NOMO-1 treated with dmso at 0.1 percent for 144 hours (cell line): Measurements from ENCODE around the gene PRICKLE2.
A peak's percentile ranks its signal among the peaks of the same experiment; 100 is the strongest.

Experiments
- DNase-seq: peaks from one replicate; lab custom pipeline; 2025; ENCODE audit not compliant: unreplicated experiment; lab: John Stamatoyannopoulos, UW

Gene PRICKLE2

DNA sequence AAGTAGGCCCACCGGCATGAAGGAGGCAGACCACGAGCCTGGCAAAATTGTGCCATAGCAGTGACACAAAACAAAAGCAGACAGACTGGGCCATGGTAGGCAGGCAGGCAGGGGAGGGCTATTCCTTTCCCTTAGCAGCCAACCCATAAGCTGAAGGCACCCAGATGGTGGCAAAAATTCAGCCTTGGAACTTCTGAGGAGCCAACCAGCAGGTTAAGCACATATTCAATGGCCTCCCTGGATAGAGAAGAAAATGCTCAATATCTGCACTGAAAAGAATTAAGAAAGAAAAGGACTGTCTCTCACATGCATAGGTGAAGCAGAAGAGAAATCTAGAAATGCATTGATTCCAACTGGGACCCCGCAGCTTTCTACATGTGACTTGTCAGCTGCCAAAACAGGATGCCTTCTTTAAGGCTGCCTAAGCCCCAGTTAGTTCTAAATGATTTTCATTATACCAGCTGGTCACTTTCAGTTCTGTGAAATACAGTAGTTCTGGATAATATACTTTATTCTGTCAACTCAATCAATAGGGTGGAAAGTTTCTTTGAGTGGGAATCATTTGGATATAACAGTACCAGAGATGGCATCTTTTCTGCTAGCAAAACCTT, 2.7 kb downstream of the PRICKLE2 start:
- no peak for DNase-seq

DNA sequence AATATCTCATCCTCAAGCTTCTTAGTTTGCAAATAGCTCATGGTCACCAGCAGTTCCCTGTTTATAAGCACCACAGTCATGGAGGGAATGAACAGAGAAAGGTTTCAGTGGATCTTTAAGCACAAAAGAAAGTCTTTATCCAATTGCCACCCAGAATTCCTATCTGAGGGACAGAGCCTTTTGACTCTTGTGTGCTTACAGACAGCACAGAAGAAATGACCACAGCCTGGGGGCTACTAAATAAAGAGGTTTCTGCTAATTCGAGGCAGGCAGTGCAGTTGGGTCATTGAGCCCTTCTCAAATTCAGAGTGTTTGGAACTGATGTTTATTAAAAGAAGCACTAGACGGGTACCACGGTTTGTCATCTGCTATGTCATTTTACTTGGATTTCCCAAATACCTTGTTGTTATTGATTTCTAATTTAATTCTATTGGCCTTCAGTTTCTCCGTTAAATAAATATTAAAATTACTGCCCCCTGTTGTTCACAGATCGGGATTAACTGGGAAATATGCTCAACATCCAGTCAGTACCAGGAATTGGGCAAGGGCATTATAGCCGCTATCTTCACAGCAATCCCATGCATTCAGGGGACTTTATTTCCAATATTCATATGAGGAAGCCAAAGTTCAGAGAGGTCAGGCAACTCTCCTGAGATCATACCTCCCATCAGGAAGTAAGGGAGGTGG, 3.6 kb downstream of the PRICKLE2 start:
- no peak for DNase-seq

DNA sequence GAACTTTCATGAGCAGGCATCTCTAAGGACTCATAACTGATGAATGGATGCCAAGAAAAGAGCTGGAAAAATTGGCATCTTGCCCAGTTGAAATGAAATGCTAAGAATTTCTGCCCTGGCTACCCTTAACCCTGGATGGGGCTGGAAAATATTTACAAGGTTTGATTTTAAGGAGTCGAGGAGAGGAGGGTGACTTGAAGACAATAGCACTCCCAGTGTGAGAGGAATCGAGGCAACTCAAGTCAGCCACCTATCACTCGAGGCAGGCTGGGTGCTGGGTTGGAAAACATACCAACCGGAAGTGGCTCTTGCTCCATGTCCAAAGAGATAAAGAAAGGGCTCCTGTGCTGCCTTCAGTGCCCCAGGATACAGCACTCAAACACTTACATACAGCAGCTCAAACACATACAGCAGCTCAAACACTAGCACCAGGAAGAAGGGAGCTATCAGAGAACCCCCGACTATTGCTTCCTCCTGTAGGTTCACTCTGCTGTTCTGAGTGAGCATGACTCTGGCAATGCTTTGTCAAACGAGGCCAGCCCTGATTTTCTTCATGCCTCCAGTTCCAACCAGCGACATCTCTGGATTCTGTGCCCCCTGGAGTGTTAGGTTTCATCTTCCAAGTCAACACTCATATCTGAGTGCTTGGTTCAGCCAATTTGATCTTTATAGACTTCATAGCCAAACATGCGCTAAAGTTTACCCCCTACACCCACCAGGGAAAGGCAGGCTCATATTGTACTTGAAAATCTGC, 4.9 kb downstream of the PRICKLE2 start:
- no peak for DNase-seq

DNA sequence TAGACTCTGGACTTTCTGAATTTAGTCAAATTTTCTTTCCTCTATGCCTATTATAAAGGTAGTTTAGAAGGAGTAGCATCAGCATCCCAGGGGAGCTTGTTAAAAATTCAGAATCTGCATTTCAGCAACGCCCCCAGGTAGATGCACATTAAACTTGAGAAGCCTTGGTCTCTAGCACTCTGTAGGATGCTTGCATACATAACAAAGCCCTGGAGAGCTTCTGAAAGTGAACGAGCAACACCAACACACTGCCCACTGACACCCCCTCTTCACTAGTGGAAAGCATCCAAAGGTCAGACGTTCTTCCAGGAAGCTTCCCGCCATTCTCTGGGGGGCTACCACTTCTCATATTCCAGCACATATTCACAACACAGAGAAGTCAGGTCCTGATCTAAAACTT, 6.5 kb downstream of the PRICKLE2 start:
- no peak for DNase-seq

DNA sequence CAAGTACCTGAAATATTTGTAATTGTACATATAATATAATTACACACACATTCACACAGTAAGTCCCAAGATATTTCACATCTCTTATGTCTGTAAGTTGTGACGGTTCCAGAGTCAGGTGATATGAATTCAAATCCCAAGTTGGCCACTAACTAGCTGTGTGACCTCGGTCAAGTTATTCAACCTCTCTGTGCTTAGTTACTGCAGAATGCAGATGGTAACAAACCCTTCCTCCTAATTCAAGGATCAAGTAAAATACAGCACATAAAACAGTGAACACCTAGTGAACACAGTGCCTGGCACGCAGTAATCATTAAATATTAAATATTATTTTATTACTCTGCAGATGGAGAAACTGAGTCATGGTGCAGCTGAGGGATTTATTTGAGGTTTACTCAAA, 6.9 kb downstream of the PRICKLE2 start:
- no peak for DNase-seq

DNA sequence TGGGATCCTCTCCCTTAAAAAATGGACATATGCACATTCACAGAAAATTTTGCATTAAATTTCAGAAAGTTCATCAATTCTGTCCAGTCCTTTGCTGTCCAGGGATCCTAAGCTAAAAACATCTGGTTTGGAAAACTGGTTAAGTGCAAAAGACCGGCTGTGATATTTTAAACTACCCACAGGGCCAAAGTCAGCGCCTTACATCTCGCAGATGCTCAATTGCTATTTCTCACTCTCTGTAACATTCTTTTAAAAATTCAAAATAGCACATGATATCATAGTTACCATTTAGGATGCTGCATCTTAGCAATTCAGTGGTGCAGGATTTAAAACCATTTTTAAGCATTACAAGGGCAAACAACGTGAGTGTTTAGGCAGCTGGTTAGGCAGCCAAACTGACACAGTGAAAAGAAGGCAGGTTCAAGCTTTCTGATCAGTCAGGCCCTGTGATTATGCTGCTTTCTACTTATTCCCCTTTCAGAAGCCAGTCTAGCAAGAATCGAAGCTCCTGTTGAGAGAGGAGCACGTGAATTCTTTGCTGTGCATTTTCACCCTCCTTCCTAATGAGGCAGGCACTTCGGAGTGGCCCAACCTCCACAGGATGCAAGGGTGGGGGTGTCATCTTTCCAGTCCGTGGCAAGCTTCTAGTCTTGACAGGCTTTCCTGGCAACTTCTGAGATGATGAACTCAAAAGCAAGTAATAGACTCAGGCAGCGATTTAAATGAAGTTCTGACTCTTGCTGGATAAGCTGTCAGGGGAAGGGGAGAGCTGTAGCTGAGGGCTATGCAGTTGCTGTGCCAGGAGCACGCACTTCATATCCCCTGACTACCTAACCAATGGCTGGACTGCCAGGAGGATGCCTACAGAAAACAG, 8.8 kb downstream of the PRICKLE2 start:
- no peak for DNase-seq

DNA sequence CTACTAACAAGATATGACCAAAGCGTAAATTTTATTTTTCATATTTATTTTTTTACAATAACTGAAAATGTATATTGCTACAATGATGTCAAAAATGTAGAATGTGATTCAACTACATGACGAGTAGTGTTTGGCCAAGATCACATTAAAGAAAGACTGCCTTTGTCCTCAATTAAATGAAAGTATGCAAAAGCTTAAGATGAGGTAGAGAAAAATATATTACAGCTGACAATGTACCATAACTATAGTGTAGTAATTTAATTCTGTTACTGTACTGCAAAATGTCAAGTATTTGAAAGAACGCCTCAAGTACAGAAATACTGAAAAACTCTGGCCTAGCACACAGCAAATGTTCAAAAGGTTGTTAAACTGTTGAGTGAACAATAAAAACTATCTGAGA, 9.7 kb downstream of the PRICKLE2 start:
- DNase-seq = no peak

DNA sequence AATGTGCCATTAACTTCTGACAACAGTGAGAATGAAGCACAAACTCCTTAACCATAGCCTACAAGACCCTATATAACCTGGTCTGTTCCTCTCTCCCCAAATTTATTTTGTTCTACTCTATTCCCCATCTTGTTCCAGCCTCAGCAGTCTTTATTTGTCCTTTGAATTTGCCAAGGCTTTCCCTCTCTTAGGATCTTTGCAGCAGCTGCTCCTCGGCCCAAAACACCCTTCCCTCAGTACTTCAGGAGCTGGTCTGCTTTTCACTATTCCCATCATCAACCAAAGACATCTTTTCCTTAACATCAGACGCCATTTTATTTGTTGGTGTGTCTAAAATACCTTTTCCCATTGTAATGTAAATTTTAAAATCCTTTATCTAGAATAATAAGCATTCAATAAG, 10.2 kb downstream of the PRICKLE2 start:
- no peak for DNase-seq

DNA sequence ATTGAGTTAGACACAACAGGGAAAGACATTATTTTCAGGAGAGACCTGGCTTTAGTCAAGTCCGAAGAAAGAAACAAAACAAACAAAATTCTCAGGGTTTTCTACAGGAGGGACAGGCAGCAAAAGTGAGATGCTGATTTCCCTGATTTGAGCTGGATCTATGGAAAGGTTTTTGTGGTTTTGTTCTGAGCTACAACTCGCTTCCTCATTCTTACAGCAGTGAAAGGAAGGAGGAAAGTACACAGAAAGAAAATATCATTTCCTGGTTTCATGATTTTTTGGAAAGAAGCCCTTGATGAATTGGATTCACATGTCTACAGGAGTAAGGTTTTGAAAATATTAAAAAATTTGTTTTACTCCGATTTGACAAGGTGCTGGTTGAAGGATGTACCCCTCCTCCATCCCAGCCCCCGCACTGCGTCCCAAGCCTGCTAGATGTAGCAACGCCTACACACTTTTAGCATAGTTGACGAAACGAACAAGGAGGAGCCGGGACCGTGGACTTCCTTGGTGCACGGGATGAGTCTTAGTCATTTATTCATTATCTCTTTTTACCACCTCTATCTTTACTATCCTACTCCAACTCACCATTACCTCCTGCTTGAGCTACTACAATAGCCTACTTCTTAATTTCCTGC, 10.8 kb downstream of the PRICKLE2 start:
- no peak for DNase-seq

DNA sequence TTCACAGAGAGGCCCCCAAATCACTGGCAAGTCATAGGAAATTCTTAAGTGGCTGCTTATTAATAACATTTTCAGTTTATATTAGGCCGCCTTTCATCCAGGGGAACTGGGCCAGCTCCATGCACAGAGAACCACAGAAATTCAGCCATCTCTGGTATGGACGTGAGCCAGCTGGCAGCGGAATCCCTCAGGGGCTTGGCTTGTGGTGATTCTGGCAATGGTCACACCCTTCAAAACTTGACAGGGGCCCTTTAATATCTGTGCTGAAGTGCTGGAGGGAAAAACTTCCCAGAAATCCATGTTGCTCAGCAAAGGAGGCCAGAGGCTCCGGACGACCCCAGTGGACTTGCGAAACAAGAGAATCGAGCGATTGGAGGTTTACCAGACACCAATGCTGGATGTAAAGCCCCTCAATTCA, 11.3 kb downstream of the PRICKLE2 start:
- DNase-seq = no peak

DNA sequence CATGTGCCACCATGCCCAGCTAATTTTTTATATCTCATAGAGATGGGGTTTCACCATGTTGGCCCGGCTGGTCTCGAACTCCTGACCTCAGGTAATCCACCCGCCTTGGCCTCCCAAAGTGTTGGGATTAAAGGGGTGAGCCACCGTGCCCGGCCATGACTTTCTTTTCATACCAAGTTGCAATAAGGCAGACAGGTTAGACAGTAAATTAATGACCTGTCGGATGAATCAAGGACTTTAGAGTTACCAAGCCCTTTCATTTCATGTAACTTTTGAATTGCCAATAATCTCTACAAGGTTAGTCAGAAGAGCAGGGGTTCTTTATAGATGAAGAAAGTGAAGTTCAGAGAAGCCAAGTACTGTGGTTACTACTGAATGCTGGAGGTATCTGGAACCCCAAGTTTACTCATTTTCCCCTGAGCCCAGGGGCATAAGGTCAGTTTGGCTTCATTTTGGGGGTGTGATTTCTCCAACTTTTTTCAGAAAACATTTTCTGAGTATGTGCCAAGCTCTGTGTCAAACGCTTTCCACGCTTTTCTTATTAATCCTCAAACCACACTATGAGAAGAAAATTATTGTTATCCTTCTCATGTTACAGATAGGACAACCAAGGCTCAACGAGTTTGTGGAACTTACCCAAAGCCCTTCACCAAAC, 11.9 kb downstream of the PRICKLE2 start:
- no peak for DNase-seq

DNA sequence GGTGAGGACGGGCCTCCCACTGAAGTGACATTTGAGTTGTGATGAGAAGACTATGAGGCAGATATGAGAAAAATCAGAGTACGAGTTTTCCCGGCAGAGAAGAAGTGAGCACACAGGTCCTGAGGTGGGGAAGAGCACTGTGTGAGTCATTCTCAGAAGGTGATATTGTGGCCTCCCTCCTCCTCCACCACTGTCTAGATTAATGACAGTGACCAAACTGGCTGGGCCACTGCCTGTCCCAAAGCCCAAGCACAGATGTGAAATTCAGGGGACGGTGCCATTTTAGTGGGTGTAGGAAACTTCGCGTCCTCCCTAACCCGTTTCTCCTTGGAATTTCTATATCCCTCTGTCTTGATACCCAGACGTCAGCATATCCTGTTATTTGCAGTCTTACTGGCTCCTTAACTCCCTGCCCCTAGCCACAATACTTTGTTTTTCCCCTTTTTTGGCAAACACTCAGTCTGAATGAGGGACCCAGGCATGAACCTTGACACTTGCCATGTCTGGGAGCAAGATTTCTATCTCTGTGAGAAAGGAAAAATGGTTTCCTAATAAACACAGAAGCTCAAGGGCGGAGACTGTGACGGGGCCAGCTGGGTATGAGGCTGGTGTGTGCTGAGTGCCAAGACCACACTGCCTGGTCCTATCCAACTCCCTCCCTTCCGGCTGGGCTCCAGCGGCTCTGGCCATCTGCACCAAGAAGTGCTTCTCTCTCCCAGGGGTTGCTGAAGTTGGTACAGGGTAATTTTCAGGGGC, 15.2 kb downstream of the PRICKLE2 start:
- peak; percentile 26 for DNase-seq

DNA sequence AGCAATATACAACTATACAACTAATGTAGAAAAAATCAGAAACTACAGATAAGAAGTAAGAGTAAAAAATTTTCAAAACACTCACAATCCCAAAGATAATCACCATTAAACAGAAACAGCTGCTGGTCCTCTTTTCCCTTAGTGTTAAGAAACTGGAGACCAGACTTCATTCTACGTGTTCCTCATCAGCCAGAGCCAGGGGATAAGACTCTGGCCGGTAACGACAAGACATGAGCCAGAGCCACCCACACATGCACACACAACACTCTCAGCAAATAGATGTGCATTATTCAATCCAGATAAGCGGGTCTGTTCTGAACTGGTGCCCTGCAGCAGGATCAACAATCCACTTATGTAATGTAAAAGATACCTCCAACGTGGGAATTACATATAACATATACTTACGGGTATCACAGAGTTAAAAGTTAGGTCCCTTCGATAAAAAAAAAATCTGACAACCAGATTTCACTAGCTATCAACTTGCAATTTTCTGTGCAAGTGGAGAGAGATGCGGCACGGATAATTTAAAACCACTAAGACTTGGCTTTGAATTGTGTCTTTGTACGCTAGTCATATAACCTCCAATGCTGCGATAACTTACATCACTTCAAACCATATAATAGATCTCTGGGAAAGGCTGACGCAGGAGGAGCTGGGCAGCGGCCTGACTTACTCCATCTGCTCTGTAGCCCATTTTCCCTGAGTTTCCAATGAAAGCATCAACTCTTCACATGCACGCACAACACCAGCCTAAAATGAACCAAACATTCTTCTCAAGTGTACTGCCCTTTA, 17.8 kb downstream of the PRICKLE2 start:
- no peak for DNase-seq

DNA sequence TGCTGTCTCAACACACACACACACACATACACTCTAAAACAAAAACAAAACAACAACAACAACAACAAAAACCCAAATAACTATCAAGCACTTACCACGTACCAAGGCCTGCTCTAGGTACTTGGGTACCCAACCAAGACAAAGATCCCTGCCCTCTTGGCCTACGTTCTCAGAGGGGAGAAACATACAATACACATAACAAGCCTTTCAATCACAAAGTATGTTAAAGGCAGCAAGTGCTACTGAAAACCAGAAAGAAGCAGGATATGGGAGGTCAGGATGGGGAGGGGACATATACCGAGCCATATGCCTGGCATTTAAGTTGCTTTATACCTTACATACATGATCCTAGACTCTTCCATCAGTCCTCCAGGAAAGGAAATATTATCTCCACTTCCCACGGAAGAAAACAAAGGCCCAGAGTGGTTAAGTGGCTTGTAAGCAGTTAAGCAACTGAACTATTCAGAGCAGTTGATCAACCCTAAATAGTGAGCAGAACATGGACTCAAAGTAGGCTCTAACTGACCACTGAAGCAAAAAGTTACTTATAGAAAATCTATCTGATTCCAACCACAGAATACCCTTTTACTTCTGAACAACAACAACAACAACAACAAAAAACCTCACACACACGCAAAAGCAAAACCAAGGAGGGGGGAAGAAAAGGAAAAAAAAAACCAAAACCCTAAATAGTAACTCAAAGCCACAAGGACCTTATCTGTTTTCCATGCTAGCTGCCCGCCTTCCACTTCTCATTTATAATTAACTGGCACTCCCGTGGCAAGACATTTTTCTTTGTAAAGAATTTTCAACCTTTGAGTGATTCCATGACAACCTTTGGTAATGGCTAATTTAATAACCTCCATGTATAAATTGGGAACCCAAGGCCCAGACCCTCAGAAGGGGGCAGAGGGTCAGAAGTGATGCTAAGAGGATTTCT, 21.0 kb downstream of the PRICKLE2 start:
- DNase-seq = no peak

DNA sequence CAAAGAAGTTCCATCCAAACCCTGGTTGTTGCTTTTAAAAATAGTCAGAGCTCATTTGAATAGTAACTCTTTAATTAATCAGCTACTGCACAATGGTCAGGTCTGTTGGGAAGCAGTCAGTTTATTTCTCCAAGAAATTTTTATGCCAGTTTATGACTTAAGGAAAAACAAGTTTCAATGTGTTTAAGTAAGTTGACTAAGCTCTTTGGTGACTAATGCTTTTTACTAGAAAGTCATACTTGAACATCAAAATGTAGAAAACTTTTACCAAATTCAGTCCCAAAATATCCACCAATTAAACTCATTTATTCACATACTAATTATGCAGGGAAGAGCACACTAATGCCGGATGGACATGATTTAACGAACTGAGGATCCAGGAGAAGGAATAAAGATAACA, 22.1 kb downstream of the PRICKLE2 start:
- DNase-seq = no peak

DNA sequence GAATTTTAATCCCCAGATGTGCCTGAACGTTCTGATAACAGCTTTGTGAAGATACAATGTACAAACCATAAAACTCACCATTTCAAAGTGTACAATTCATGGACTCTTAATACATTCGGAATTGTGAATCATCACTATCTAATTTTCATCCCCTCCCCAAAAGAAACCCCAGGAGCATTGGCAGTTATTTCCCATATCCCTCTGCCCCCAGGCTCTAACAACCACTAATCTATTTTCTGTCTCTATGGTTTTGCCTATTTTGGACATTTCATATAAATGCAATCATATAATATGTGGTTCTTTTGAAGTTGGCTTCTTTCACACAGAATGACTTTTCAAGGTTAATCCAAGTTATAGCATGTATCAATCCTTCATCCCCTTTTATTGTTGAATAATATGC, 25.3 kb downstream of the PRICKLE2 start:
- DNase-seq = no peak

DNA sequence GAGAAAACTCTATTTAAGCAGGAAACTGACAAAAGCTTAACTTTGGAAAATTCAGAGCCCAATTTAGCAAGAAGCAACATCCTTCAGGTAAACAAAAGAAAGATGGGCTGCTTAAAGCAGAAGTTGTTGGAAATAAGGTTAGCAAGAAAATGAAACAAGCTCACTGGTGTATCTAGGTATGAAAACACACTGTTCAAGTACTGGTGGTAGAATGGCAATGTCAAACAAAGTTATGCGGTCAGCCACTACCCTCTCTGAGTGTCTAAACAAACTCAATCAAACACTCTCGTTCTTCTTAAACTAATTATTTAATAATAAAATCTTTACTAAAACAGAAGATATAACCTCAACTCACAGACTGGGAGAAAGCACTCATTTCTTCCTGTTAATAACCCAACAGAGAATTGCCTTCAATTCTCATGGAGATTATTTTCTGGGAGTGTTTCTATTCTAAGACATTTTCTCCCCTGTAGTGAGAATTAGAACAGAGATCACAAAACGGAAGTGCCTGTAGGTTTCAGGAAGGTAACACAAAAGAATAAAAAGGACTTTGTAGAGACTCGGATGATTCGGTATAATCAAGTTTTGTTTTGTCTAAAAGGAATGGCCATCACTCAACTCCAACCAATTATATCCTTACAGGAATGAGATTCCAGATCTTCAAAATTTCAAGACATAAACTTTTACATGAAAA, 28.9 kb downstream of the PRICKLE2 start:
- no peak for DNase-seq
